Measurements from ENCODE around the gene KPNA1. TPM values are rescaled to one million over a fixed set of nuclear protein-coding genes. Genes with fewer than 3 reads are reported as not detected.

Gene KPNA1
- 10 to 100 TPM; 41.3 to 50.4 (median 48.9) TPM for polyA plus RNA-seq (ENCODE audit: insufficient read length in 4 of 4)

- peak; percentile 68 to 87 (median 79) for DNase-seq (ENCODE audit: low read depth in 4 of 4, low spot score in 2 of 4)
Observed at GRCh38 chr3:122514123-122515019, at the start of gene KPNA1. KPNA1 (minus strand) TSS chr3:122514939; CDS start chr3:122496565, 18,374 bp downstream.

GRCh38 chr3:122564155-122564912 lies 49.6 kb upstream of the KPNA1 start, which contains the start of the genes DTX3L and PARP9:
DTX3L (plus strand) TSS chr3:122564338; CDS start chr3:122564427, 89 bp downstream.
PARP9 (minus strand) TSS chr3:122564300; CDS start chr3:122559620, 4,680 bp downstream.
- peak; percentile 55 to 65 (median 57) for DNase-seq (ENCODE audit: low read depth in 4 of 4, low spot score in 2 of 4)

- DNase-seq (ENCODE audit: low read depth in 4 of 4, low spot score in 2 of 4), result no peak
Observed at GRCh38 chr3:122563717-122564025, 48.9 kb upstream of the KPNA1 start.

DNA sequence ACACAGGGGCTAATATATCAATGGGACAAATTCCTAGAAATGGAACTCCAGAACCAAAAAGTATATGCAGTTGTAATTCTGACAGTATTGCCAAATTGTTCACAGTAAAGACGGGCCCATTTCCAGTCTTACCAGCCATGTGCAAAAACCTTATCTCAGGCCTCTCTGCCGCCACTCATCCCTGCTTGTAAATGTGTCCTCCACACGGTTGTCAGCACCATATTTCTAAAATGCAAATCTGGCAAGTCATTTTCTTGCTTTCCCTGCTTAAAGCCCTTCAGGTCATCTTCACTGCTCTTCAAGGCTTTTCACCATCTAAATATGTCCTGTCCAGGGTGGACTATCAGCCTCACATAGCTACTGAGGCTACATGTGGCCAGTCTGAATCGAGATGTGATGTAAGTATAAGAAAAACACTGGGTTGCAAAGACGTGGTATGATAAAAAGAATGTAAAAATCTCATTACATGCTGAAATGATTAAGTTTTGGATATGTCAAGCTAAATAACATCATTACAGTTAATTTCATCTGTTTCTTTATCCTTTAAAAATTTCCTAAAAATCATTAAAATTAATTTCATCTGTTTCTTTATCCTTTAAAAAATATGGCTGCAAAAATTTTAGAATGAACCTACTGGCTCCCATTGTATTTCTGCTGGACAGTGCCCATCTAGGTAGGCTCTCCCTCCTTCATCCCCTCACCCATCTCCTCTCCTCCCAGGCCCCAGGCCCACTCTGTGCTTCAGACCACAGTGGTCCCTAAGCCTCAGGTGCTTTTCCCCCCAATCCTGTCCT lies 48.4 kb upstream of the KPNA1 start:
- no peak for DNase-seq (ENCODE audit: low read depth in 4 of 4, low spot score in 2 of 4)

DNA sequence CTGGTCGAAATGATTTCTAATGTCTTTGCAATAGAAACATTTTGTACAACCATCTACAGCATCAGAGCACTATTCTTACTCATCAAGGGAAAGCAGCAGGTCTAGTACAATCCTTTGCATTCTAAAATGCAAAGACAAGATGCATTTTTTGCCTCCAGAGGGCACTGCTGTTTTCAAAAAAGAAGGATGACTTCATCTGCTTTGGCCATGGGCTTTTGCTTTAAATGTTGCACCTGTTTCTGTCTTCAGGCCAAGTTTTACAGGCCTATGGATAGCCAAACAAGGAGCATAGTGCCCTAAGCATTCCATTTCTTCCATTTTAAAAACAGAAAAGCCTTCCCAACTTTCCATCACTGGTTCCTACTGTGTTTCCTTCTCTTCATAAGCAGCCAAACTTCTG lies 45.9 kb upstream of the KPNA1 start:
- peak in 1 of 4 donors; percentile 71 for DNase-seq (ENCODE audit: low read depth in 4 of 4, low spot score in 2 of 4)

- DNase-seq (ENCODE audit: low read depth in 4 of 4, low spot score in 2 of 4), result no peak
Observed at GRCh38 chr3:122559906-122560305, 45.2 kb upstream of the KPNA1 start.

- no peak for DNase-seq (ENCODE audit: low read depth in 4 of 4, low spot score in 2 of 4)
Observed at GRCh38 chr3:122558605-122559004, 43.9 kb upstream of the KPNA1 start.

- DNase-seq (ENCODE audit: low read depth in 4 of 4, low spot score in 2 of 4), result no peak
Observed at GRCh38 chr3:122557356-122557755, 42.6 kb upstream of the KPNA1 start.

DNA sequence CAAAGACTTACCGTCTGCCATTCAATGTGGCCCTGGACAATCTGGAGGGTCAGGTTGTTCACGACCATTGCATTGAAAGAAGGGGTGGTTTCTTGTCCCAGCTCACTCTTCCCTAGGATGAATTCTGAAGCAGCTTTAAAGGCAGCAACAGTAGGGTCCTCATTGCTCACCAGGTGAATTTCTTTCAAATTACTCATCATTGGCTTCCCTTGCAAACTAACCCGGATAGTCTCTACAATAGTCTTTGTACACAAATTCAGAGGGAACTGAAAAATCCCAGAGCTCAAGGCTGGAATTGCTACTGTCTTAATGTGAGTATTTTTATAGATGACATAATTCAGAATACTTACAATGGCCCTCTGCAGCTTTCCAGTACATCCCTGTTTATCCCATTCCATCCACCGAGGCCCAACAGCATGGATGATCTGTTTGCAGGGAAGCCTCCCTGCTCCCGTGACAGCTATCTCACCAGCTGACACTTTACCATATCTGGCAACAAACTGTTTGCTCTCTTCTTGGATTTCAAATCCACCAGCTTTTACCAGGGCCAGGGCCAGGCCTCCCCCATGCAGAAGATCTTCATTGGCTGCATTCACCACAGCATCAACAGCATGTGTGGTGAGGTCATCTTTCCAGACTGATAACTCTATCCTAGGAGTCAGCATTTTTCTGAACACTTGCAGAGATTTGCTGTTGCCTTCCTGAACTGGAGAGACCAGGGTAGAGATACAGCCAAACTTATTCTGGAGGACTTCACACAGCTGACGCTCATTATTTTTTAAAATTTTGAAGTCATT lies 40.7 kb upstream of the KPNA1 start:
- no peak for DNase-seq (ENCODE audit: low read depth in 4 of 4, low spot score in 2 of 4)

- DNase-seq (ENCODE audit: low read depth in 4 of 4, low spot score in 2 of 4), result no peak
Observed at GRCh38 chr3:122553171-122553570, 38.4 kb upstream of the KPNA1 start.

DNA sequence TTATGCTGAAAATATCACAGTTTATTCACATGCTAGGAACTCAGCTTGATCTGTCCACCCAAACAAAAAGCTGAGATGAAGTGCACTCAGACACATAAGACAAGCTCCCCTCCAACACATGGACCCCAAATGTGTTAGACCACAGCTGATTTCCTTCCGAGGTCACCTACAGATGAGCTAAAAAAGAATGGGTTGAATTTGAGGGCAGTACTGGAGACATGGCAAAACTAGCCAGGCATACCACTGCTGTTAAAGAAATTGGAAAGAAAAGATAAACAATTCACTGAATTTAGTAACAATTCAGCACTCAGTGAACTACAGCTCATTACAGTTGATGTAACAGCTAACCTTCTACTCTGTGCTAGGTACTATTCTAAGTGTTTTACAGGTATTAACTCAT lies 33.9 kb upstream of the KPNA1 start:
- no peak for DNase-seq (ENCODE audit: low read depth in 4 of 4, low spot score in 2 of 4)

- DNase-seq (ENCODE audit: low read depth in 4 of 4, low spot score in 2 of 4), result no peak
Observed at GRCh38 chr3:122548076-122548475, 33.3 kb upstream of the KPNA1 start.

- DNase-seq (ENCODE audit: low read depth in 4 of 4, low spot score in 2 of 4), result no peak
Observed at GRCh38 chr3:122546151-122546550, 31.4 kb upstream of the KPNA1 start.

DNA sequence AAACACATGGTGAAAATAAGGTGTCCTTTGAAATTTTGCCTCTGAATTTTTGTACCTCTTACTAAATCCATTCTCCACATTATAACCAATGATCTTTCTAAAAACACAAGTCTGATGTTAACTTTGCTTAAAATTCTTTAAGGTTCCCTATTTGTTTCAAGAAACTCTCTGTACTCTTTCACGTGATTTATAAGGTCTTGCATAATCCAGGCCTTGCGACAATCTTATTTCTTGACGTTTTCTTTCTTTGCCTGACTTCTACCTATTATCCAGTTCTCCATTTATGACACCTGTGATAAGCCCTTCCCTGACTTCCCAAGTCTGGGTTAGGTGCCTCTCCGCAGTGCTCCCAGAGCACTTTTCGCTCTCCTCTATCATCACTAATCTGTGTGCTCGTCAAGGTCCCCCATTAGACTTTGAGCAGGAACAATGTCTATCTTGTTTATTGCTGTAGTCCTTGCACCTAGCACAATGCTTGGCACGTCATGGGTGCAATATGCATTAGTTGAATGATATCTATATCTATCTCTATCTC lies 24.3 kb upstream of the KPNA1 start:
- DNase-seq (ENCODE audit: low read depth in 4 of 4, low spot score in 2 of 4), result no peak

DNA sequence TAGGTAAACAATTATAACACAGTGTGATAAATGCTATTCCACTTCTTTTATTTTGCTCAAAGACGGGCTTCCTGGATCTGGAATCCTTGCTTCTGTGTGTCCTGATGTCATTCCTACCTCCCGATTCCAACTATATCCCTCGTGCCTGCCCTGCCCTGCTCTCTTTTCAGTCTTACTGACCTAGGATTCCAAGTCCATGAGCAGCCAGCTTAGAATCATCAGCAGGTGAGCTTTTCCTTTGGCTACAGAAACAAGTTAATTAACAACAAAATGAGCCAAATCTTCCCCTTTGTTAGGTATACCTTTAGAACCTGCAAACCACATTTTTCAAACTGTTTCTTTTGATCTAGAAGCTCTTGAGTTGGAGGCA lies 21.9 kb upstream of the KPNA1 start:
- DNase-seq (ENCODE audit: low read depth in 4 of 4, low spot score in 2 of 4), result no peak

GRCh38 chr3:122535964-122536631 lies 21.4 kb upstream of the KPNA1 start:
- no peak for DNase-seq (ENCODE audit: low read depth in 4 of 4, low spot score in 2 of 4)

DNA sequence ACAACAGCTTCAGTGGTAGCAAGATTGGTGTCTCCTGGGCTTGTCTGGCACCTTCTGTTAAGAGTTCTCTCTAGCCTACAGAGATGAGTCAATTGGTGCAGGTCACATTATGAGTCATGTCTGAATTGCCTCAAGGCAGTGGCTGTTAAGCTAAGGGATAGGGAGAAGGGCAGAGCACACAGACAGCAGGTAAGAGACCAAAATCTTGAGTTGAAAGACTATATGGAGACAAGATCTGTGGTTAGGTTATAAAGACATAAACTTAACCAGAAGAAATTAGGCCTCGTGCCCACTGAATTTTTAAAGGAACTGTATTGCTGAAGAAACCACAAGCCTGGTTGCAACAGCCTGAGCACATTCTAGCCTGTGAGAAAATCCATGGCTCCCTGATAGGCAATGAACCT lies 19.2 kb upstream of the KPNA1 start:
- DNase-seq (ENCODE audit: low read depth in 4 of 4, low spot score in 2 of 4), result no peak

DNA sequence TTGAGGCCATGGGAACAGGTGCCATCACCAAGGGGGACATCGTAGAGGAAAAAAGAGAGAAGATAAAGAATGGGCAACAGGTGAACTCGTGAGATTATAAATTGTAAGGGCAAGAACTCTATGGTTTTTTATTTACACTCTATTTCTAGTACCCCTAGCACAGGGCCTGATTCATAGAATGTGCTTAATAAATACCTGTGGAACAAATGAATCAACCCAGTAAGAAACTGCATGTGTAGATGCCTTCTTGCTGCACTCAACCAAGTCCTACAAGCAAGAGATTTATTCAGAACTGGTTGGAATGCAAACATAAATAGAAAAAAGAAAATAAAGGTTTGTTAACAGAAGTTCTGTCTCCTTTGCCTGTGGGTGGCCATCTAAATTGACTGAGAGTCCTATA lies 18.7 kb upstream of the KPNA1 start:
- no peak for DNase-seq (ENCODE audit: low read depth in 4 of 4, low spot score in 2 of 4)

DNA sequence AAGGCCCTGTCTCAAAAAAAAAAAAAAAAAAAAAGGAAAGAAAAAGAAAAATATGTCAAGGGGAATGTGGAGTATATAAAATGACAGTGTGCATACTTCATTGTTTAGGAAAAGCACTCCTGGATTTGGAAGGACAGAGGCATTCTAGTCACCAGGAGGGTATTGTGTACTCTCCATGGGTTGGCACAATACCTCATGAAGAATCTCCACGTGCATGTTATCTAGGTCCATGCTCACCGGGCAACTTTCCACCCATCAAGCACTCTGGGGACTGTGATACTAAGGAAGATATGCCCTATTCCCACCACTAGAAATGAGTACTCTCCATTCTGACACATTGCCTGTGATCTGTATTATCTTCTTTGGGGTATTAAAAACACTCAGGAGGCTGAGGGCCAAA lies 15.4 kb upstream of the KPNA1 start:
- no peak for DNase-seq (ENCODE audit: low read depth in 4 of 4, low spot score in 2 of 4)
